Measurements from ENCODE around the gene PKIB.
"Not testable (repeated sequence)": the region's sequence is repeated elsewhere in the genome, so short reads cannot be mapped to it uniquely, and the experiment has no call there.

PKIB gene, protein sequence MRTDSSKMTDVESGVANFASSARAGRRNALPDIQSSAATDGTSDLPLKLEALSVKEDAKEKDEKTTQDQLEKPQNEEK

DNA sequence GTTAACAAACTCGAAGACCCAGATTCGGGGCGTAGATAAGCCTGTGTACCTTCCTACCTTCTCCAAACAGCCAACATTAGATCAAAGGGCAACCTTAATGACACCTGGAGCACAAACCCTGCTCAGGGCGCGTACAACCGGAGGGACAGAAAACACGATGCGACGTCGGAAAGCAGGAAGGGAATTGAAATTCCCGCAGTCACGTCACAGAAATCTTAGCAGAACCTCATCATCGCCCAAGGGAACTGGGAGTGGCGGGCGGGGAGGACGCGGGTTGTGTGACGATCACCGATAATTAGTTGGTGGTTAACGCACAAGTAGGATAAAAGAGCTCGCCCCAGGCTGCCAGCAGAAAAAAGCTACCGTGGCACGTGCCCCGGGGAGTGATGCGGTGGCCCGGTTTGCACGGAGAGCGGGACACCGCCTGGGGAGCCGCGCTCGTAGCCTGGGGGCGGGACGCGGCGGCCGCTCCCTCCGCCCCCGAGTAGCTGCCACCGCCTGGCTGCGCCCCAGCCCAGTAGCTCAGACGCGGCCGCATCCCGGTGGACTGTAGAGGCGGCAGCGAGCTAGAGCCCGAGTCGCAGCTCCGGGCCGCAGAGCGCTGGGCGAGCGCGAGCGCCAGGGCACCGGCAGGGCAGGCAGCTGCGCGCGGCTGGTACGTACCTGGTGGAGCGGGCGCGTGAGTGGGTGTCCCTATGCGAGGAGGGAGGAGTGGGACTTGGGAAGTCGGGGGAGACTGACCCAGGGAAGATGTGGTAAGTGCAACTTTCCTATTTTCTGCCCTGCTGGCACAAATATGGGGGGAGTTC lies at the start of gene PKIB:
Gene PKIB, plus strand, starts transcription at position 525 of the 809 bp plus-strand sequence. CDS start 107,390 bp downstream, outside the sequence.
- no peak for DNase-seq (ENCODE audit: low read depth, low spot score)

DNA sequence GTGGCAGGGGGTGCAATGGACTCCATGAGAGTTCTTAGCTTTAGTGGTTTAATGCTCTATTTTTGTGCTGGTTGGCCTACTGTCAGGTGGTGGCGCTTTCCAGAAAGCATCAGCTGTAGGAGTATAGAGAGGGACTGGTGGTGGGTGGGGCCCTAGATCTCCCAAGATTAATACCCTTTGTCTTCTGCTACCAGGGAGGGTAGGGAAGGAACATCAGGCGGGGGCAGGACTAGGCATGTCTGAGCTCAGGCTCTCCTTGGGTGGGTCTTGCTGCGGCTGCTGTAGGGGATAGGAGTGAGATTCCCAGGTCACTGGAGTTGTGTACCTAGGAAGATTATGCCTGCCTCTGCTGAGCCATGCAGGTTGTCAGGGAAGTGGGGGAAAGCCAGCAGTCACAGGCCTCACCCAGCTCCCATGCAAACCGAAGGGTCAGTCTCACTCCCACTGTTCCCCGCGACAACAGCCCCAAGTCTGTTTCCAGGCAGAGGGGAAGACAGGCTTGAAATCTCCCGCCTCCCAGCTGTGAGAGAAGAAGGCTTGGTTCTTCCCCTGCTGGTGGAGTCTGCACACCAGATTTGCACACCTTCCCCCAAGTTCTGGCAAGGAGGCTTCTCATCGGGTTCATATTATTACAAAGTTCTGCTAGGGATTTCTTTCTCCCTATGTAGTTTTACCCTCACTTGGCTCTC lies 46.7 kb upstream of the PKIB start:
- DNase-seq (ENCODE audit: low read depth, low spot score), result no peak

DNA sequence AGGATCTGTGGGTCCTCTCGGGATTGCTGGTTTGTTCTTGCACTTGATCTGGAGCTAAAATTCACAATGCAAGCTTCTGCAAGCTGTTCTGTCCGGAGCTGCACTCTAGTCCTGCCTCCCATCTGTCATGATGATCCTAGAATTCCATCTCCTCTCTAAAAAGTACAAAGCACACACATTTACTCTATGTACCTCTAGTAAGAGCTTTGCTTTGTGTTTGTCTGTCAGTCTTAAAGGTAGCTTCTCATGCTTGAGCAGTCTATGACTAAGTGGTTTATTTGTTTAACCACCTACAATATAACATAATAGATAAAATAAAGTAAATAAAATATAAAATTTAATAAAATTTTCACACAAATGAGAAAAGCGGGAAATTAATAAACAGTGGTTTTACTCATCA lies 46.0 kb upstream of the PKIB start:
- no peak for DNase-seq (ENCODE audit: low read depth, low spot score)

DNA sequence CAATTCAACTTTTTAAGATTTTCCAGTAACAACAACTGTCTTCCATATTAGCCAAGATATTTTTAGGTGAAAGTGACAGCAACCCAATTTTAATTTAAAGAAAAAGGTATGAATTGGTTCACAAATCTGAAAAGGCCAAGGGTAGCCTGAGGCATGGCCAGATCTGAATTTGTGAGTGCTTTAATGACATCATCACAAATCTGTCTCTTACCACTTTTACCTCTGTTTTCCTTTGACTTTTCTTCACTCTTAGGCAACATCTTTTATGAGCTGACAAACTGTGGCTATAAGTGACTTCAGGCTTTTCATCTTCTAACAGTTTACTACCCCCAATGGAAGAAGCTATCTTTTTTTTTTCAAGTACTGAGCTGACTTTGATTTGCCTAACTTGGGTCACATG lies 44.5 kb upstream of the PKIB start:
- no peak for DNase-seq (ENCODE audit: low read depth, low spot score)

DNA sequence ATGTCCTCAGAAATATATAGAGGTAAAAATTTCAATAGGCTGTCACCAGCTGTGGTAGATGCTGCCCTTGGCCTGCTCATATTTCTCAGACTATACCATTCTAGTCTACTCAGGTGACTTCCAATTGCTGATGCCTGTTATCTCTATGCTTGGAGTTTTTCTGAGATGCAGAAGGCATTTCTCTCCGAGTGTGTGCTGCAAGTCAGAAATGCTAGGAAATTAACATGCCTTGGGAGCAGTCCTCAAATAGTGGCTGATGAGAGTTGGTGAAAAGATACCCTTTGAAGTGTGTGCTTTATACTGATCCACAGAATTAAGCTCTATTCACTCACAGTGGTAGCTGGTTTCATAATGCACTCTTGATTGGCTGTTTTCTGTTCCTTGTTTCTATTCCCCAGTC lies 43.2 kb upstream of the PKIB start:
- no peak for DNase-seq (ENCODE audit: low read depth, low spot score)

DNA sequence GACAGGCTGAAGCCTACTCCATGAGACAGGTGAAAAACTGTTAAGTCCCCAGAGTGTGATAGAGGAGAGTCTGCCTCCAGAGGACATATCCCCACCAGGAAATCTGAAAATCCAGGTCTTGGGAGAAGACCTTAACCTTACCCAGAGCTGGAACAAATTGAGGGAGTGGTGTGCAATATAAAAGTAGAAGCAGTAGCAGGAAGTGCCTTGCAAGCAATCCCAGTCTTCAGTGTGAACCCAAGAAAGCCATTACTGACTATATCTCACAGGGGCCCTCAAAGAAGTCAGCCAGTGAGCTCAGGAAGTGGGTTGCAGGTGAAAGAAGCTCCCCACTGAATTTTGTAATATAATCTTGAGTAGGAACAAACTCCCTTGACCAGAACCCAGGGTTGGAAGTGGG lies 41.9 kb upstream of the PKIB start:
- DNase-seq (ENCODE audit: low read depth, low spot score), result no peak

DNA sequence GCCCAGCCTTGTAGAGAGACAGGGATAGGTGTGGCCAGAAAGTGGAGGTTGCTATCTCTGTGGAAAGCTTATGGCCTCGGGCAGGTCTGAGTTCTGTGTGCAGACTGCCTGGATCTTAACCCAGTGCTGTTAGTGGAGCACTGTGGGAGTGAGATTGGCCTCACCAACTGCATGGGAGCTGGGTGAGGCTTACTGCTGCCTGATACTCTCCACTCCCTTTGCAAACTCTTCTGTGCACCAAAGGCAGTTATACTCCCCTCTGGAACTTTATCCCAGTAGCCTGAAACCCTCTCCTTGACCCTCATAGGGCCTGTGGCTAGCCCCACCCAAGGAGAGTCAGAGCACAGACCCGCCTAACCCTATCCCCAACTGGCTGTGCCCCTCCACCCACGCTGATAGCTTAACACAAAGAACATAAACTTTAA lies 41.4 kb upstream of the PKIB start:
- no peak for DNase-seq (ENCODE audit: low read depth, low spot score)

DNA sequence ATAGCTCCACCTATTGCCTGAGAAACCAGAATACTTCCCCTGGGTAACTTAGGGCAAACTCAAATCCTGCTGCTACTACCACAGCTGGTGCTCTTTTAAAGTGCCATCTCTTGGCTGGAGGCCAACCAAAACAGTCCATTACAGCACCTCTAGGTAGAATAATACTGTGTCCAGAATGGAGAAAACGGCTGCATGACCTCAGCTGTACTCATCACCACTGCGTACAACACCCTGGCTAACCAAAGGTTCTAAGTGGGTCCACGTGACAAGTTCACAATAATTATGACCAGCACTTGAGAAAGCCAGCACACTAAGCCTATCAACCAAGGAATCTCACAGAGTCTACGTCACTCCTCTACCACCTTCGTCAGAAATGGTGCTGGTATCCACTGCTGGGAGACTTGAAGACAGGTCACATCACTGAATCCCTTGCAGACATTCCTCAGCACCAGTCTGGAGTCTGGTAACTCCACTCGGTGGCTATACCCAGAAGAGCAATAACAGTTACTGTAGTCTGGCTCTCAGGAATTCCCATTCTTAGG lies 40.9 kb upstream of the PKIB start:
- no peak for DNase-seq (ENCODE audit: low read depth, low spot score)

DNA sequence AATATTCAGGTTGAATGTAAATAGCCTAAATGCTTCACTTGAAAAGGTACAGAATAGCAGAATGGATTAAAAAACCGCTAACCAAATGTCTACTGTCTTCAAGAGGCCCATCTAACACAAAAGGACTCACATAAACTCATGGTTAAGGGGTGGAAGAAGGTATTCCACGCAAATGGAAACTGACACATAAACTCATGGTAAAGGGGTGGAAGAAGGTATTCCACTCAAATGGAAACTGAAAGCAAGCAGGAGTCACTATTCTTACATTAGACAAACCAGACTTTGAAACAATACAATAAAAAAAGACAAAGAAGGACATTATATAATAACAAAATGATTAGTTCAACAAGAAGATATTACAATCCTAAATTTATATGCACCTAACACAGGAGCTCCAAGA lies 38.3 kb upstream of the PKIB start:
- no peak for DNase-seq (ENCODE audit: low read depth, low spot score)

DNA sequence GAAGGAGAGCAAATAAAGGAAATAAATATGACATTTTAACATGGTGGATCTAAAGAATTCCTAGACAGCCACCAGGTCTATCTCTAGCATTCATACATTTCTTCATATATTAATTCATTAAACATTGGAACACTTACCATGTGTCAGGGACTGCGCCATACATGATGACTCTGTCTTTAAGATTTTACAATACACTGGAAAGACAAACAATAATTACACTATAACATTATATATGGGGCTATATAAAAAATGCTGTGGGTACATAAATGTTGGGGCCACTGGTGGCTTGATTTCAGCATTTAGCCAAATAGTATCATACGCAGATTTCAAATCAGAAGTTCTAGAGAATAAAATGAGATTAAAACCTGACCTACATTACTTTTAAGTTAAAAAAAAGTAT lies 33.3 kb upstream of the PKIB start:
- no peak for DNase-seq (ENCODE audit: low read depth, low spot score)

DNA sequence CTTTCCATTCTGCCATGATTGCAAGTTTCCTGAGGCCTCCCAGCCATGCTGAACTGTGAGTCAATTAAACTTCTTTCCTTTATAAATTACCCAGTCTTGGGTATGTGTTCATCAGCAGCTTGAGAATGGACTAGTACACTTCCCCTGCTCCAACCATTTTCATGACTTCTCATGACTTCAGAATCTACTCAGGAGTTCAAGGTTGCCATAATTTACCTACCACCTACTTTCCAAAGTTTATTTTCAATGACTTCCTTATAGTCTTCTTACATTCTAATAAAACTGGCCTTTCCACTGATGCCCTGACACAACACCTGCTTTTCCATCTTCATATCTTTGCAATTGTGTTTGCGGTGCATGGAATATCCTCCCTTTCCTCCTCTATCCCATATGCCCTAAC lies 31.2 kb upstream of the PKIB start:
- DNase-seq (ENCODE audit: low read depth, low spot score), result no peak

DNA sequence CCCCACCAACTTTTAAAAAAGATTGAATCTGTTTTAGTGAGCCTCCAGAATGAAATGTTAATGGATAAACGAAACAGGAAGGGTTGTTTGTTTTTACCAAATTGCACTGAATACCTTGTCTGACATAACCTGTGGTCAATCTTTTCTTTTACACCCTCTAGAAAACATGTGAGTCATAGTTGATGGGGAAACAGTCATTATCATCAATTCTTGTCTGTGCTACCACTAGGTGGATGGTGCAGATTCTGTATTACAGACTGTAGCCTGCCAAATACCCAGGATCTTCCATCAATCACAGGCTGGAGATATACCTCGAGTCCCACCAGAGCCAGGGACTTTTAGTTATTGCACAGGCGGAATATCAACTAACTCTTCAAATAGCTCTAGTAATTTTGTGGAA lies 29.5 kb upstream of the PKIB start:
- no peak for DNase-seq (ENCODE audit: low read depth, low spot score)

DNA sequence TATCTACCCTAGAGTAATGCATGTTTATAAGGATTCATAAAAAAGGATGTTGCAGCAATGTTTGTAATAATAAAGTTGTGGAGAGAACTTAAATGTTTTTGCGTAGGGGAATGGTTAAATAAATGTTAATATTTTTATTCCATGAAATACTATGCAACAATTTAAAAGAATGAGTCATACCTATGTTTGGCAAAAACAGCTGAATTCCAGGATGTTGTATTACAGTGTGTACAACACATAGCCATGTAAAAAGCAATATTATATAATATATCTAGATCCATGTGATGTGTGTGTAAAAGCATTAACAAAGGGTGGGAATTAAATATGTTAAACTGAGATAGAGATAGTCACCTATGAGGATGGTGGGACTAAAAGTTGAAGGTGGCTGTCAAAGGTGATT lies 21.1 kb upstream of the PKIB start:
- no peak for DNase-seq (ENCODE audit: low read depth, low spot score)

DNA sequence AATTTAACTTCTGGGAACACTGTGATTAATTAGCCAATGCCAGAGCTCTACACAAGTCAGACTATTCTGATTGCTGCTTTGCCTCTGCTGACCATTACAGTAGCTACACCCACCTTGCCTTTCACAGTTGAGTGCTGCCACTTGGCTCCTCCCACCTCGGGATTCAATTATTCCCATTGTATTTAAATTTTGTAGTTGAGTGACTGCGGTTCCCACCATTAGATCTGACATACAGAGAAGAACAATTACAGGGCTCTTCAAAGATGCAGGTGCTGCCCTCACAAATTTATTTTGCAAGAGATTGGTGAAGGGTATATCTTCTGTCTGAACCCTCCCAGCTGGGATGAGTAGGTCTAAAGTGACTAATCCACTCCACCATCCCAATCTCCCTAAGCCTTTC lies 11.9 kb upstream of the PKIB start:
- not testable (repeated sequence) for DNase-seq (ENCODE audit: low read depth, low spot score)

DNA sequence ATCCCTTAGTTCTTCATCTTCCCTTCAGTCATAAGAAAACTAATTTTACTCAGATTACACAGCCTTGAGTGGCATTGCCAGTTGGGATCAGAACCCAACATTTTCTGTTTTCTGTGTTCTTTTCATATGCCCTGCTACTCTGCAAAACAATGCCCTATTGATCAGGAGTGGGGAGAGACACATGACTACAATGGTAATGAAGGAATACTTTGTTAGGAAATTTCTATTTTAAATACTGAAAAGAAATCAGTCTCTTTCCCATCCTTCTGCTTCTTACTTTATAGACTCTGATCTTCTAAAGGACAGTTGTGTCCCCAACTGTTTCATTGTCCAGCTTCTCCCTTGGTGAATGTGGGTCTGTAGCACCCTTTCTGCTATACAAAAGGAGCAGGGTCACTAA lies 5.5 kb upstream of the PKIB start:
- no peak for DNase-seq (ENCODE audit: low read depth, low spot score)

DNA sequence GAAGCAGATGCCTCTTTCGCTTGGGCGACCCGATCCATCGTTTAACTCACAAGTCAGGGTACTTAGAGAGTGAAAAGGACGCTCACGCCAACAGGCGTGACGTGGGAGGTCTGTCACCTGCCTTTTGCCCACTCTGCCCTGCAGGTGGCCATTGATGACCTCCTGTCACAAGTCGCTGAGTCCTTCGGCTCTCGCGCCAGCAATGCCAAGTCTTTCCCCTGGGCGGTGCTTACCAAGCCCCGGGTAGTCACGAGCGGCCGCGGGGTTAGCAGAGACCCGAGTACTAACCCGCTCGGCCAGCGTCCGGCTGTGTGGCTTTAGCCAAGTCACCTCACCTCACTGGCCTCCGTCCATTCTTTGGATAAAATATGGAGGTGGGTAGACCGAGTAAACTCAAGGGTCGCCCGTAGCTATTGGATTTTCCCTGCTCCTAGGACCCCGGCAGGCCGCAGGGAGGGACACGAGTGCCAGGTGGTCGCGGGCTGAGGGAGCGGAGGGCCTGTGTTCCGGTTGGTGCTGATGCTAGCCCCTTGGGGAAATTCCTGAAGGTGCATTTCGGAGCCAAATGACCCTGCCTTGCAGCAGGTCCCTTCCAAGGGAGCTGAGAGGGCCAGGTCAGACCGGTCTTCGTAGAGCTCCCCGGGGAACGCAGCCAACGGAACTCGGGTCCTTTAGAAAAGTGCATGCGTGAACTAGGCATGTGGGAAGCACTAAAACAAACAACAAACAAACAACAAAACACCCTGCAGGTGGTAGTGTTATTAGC lies 668 bp downstream of the PKIB start:
- DNase-seq (ENCODE audit: low read depth, low spot score), result no peak

DNA sequence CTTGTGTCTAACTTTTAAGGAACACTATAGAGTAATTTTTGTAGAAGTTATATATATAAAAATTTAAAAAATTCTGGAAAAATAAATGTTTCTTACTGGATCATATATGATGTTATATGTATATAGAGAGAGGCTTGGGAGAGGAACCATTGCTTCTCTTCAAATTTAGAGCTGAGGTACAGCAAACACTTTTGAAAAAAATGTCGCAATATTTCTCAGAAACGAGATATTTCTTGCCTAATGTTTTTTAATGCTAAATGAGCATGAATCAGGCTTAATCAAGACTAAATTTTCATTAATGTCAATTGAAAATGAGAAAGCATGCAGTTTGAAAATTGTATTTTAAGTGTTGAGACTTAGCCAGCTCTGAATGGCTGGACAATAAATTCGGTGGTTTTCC lies 2.6 kb downstream of the PKIB start:
- no peak for DNase-seq (ENCODE audit: low read depth, low spot score)

DNA sequence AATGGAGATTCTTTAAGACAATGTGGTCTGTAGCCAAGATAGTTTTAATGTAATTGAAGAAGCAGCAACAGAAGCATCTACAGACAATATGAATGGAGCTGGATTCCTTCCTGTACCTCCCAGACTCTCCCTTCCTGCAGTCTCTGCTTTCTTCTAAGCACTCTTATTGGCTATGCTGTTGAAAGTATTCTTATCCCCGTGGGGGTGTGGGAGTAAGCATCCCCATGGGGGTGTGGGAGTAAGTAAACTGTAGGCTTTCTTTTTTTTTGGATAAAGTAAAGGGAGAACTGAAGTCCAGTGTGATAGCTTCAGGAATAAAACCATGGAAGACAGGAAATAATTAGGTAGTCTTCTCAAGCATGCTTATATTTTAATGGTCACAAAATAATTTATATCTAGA lies 4.1 kb downstream of the PKIB start:
- no peak for DNase-seq (ENCODE audit: low read depth, low spot score)

DNA sequence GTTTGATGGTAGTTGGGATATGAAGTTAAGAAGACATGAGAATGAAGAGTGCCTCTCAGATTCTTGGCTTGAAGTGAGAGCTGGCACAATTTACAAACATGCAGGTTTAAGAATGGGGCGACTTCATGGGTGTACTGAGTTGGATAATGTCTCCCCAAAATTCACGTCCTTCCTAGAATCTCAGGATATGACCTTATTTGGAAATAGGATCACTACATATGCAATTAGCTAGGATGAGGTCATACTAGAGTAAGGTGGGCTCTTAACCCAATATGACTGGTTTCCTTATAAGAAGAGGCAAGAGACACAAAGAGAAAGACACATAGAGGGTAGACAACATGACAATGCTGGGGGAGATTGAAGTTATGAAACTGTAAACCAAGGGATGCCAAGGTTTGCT lies 5.2 kb downstream of the PKIB start:
- DNase-seq (ENCODE audit: low read depth, low spot score), result no peak

DNA sequence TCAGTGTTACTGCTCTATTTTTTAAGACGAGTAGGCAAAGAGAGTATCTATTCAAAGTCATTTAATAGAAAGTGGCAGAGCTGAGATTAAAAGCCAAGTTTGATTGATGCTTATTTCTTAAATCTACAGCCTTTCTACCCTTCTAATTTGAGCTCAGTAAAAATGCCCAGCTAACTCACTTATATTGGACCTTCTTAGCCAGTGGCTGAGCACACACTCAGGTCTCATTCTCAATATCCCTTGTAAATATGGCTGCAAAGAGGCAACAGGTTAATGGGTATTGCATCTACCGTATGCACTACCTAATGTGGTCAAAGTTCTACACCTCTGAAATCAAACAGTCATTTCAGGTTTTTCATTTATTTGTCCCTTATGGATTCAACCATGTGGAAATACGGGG lies 6.7 kb downstream of the PKIB start:
- no peak for DNase-seq (ENCODE audit: low read depth, low spot score)

DNA sequence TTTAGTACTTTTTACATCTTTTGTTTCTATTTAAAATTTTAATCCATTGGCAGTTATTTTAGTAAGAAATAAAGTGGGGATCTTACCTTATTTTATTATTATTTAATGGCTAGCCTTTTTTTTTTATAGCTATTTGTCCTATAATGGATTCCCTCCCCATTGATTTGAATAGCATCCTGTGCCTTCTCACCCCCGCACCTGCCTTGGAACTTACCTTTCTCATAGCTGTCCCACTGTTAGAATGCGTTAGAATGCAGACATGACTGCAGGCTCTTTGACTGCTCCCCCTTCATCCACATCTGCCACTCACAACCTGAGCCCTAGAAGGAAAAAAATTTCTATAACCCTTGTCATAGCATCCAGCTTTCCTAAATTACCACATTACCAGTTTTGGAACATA lies 9.1 kb downstream of the PKIB start:
- DNase-seq (ENCODE audit: low read depth, low spot score), result no peak

DNA sequence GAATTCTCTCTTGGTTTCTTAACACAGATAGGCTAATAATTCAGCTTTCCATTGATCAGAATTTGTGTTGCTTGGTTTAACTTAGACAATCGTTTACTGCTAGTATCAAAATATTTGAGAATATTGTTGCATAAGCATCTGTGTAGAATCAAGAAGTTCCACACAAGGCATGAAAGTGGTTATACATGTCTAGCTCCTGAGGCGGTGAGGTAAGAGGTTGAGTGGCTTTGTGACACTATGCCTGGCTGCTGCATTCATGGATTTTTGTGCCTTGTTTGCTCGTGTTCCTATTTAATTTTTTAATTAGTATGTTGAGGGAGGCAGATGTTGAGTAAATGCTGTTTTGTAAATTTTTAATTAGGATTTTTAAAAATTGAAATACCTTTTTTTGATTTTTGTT lies 10.2 kb downstream of the PKIB start:
- DNase-seq (ENCODE audit: low read depth, low spot score), result no peak

All from activated naive CD8-positive, alpha-beta T cell treated with anti-CD3 and anti-CD28 coated beads, Interleukin-2, amount 50 U/mL, for 16 hours (primary cell).